NCI-H526 (cell line): ENCODE data around the gene DNAJC11.

Source experiments
- DNase-seq, 2 experiments: peaks; one replicate each; lab custom pipeline; 2025; lab: John Stamatoyannopoulos, UW

The DNAJC11 gene

GRCh38 chr1:6625584-6626149, 75.9 kb downstream of the DNAJC11 start:
- no peak for DNase-seq

- DNase-seq, result peak; percentile 68 to 94
Observed at GRCh38 chr1:6624710-6625583, 76.7 kb downstream of the DNAJC11 start, which contains the start of gene THAP3. THAP3 (plus strand) TSS chr1:6624868; CDS start chr1:6625219, 351 bp downstream.

- DNase-seq, result no peak
Observed at GRCh38 chr1:6623269-6623965, 78.2 kb downstream of the DNAJC11 start.

GRCh38 chr1:6622396-6623152, 79.0 kb downstream of the DNAJC11 start:
- no peak for DNase-seq

GRCh38 chr1:6621429-6622391, 79.9 kb downstream of the DNAJC11 start:
- DNase-seq, result no peak

GRCh38 chr1:6619045-6619444, 82.6 kb downstream of the DNAJC11 start:
- no peak for DNase-seq

GRCh38 chr1:6614929-6615785, 86.5 kb downstream of the DNAJC11 start:
- DNase-seq, result no peak

GRCh38 chr1:6614019-6614928, 87.3 kb downstream of the DNAJC11 start:
- peak in 1 of 2 experiments; percentile 59 for DNase-seq

- peak; percentile 97 to 99 for DNase-seq
Observed at GRCh38 chr1:6613361-6614018, 88.1 kb downstream of the DNAJC11 start, which contains the start of gene PHF13. PHF13 (plus strand) TSS chr1:6613731; CDS start chr1:6614067, 336 bp downstream.

GRCh38 chr1:6612641-6613360, 88.8 kb downstream of the DNAJC11 start:
- DNase-seq, result peak; percentile 45 to 90

GRCh38 chr1:6603915-6604558, 97.6 kb downstream of the DNAJC11 start:
- peak in 1 of 2 experiments; percentile 60 for DNase-seq

- DNase-seq, result peak; percentile 81 to 91
Observed at GRCh38 chr1:6603238-6603914, 98.2 kb downstream of the DNAJC11 start.

GRCh38 chr1:6602669-6603237, 98.9 kb downstream of the DNAJC11 start, which contains the start of gene KLHL21:
KLHL21 (minus strand) TSS chr1:6602869; CDS start chr1:6602817, 52 bp downstream.
- DNase-seq, result peak; percentile 74 to 94

- DNase-seq, result peak in 1 of 2 experiments; percentile 65
Observed at GRCh38 chr1:6601923-6602668, 99.5 kb downstream of the DNAJC11 start.
